NAMALWA (cell line): Measurements from ENCODE around the gene GLIPR2.
"Not testable (repeated sequence)": the region's sequence is repeated elsewhere in the genome, so short reads cannot be mapped to it uniquely, and the experiment has no call there.

Source experiments
- DNase-seq: peaks from one replicate; pipeline ENCODE4 v3.0.0-alpha.2; 2015; ENCODE audit warnings: low spot score

GLIPR2 gene, protein sequence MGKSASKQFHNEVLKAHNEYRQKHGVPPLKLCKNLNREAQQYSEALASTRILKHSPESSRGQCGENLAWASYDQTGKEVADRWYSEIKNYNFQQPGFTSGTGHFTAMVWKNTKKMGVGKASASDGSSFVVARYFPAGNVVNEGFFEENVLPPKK

DNA sequence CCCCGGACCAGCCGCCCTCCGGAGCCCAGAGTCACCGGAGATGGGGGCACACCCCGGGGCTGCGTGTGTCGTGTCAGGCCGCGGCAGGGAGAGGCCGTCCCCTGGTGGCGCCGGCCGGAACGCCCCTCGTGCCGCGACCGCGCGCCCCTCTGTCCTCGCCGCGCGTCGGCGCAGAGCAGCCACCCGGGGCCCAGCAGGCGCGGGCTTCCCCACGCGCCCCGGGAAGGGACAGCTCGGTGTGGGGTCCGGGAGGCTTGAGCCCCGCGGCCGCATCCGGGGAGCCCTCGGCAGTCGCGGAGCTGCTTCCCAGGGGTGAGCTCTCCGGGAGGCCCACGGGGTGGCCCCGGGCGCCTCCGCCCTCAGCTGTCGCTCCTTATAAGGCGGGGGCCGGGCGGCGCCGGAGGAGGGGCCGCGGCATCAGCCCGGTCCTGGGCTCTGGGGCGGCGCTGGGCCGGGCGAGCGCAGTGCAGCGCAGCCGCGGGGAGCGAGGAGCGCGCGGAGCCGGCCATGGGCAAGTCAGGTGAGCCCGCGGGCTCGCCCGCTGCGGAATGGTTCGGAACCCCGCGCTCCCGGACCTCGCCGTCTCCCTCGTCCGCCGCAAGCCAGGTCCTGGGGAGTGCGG is at the start of gene GLIPR2:
GLIPR2 (plus strand) TSS at position 462 of the 622 bp plus-strand sequence; CDS start at position 508, 46 bp downstream.
- DNase-seq: peak; percentile 67

DNA sequence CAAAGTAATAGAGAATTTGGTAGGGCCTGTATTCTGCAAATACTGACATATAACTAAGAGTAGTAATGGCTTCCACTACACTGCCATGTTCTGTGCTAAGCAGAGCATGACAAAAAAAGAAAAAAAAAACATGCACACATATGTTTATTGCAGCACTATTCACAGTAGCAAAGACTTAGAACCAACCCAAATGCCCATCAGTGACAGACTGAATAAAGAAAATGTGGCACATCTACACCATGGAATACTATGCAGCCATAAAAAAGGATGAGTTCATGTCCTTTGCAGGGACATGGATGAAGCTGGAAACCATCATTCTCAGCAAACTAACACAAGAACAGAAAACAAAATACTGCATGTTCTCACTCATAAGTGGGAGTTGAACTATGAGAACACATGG is 49.5 kb upstream of the GLIPR2 start:
- not testable (repeated sequence) for DNase-seq

DNA sequence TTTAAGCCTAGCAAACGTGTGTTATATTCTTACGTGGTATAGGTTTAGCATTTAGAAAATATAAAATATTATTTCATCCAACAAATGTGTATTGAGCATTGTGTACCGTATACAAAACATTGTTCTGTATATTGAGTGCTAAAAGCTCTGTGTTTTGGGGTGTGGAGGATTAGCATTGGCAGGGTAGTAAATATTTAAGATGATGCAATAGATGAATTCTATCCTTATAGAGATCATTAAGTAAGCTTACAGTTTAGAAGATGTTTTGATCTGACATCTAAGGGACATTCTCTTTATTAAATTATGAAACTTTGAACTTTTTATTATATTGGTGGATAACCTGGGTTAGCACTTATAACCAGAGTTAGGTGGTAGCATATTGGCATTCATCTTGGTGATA is 48.5 kb upstream of the GLIPR2 start:
- no peak for DNase-seq

DNA sequence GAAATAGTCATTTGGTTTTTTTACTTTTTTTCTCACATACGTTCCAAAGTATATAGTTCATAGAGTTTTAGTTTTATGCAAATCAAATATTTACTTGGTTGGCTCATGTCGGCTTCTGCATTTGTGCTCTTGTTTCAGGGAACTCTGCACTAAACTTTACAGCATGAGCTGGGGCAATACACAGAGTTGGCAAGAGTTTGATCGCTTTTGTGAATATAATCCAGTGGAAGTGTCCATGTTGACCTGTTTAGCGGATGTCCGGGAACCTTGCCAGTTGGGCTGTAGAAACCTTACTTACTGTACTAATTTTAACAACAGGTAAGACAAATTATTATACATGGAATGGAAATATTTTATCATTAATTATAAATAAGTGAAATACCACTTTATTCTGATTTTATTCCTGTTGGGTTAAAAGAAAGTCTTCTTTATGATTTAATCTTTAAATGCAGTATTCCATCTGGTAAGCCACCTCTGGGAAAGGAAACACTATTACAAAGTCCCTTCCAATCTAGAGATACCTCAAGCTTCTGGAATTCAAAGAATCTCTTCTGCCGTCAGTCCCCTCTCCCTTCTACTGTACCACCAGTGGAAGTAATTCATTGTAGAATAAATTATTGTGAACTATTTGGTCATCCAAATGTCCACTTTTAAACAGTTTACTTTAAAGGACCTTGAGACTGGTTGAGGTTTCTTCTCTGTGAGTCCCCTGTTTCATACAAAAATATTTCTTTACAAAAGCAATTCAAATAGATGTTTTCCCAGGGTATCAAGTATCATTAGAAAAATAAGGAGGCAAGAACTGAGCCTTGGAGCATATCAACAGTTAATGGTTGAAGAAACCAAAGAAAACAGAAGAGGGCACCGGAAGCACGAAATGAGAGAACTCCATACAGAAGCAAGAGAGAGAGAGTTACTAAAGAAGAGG is 45.2 kb upstream of the GLIPR2 start:
- no peak for DNase-seq

DNA sequence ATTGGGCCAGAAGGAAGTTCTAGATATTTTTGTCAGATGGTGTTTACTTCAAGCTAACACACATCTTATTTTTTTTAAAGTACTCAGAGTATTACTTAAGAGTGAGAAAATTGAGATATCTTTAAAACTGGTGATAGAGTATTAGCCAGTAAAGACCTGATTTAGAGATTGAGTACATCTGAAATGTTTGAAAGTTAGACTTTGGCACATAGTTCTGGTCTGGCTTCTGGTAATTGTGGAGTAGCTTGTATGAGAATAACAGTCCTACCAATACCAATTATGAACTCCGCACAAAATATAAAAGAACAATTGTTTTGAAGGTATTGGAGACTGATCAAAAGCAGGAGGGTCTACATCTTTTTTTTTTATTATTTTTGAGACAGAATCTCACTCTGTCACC is 44.5 kb upstream of the GLIPR2 start:
- no peak for DNase-seq

DNA sequence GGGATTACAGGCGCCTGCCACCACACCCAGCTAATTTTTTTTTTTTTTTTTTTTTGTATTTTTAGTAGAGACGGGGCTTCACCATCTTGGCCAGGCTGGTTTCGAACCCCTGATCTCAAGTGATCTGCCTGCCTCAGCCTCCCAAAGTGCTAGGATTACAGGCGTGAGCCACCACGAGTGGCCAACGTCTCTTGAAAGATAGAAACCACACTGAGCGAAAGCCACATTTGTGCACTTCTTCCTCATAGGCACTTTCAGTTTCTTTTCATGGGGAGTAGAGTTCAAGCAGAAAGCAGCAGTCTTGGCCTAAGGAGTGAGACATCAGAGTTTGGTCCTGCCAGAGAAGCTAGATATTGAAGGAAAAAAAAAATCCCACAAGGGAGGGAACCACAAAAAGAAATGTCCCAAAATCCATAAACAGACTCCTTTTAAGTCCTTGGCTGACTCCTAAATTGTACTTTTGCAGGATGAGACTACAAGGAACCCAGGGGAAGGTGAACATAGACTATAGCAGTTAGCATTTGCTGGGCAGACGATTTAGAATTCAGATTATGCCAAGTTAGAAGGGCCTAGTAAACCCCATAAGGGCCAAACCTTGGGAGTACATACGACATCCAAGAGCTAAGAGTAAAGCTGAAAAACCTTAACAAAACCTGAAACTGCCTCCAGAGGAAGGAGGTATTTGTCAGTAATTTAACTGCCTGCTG is 43.9 kb upstream of the GLIPR2 start:
- peak; percentile 37 for DNase-seq

DNA sequence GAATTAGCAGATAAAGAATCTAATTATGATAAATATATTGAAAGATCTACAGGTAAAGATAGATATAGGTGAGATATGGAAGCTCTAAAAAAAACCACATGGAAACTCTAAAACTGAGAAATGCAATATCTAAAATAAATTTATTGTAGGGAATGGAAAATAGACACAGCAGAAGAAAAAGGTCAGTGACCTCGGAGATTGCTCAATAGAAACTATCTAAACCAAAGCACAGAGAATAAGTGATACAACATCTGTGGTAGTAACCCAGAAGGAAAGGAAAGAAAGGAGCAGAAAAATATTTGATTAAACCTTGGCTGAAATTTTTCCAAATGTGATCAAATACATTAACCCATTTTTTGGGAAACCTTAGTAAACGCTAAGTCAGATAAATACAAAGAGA is 43.1 kb upstream of the GLIPR2 start:
- DNase-seq: no peak

DNA sequence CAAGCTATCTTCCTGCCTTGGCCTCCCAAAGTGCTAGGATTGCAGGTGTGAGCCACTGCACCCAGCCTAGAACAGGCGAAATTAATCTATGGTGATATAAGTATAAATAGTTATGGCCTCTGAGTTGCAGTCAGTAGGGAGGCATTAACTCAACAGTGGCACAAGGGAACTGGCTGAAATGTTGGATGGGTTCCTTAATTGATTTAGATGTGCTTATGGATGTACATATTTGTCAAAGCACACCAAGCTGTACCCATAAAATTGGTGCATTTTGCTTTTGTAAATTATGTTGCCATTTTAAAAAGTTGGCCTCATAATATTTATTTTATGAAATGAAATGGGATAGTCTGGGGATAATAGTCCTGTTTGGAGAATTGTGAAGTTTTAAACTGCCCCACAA is 36.8 kb upstream of the GLIPR2 start:
- DNase-seq: no peak

DNA sequence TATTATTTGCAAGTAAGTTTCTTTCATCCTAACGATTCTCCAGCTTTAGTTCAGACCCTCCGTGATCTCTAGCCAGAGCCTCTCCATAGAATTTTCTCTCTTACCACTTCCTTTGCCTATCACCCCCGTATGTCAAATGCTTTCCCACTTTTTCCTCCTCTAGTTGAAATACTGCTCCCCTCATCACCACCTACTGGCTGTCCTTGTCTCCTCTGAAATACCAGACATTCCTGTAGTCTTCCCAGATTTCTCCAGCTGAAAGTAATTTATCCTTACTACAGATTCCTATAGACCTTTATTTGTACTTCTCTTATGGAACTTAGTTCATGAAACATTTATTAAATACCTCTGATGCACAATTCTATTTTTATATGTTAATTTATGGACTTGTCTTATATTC is 36.0 kb upstream of the GLIPR2 start:
- no peak for DNase-seq

DNA sequence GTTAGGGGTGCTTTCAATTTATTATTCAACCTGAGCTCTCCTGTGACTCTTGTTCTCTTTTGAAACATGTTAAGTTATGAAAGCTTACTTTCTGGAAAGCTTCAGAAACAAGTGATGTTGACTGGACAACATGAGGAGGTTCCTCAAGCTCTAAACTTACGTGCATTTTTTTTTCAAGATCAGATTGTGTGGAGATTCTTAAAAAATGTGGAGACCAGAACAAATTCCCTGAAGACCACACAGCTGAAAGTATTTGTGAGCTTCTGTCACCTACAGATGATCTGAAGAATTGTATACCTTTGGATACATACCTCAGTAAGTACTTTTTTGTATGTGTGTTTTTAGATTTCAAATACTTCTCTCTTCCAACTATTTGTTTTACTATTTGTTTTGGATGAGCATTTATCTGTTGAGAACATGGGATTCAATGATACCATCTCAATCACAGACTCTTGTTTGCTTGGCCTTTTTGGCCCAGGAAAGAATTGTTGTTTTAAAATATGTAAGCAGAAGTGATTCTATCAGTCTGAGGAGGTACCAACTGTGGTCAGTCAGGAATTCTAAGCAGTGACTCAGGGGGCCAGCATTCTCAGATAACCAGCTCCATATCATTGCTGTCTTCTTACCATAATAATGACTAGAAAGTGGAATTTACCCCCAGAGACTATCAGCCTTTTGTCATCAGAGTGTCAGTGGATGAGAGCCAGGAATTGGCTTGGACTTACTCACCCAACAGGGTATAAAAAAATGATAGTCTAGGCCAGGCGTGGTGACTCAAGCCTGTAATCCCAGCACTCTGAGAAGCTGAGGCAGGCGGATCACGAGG is 34.4 kb upstream of the GLIPR2 start:
- no peak for DNase-seq

DNA sequence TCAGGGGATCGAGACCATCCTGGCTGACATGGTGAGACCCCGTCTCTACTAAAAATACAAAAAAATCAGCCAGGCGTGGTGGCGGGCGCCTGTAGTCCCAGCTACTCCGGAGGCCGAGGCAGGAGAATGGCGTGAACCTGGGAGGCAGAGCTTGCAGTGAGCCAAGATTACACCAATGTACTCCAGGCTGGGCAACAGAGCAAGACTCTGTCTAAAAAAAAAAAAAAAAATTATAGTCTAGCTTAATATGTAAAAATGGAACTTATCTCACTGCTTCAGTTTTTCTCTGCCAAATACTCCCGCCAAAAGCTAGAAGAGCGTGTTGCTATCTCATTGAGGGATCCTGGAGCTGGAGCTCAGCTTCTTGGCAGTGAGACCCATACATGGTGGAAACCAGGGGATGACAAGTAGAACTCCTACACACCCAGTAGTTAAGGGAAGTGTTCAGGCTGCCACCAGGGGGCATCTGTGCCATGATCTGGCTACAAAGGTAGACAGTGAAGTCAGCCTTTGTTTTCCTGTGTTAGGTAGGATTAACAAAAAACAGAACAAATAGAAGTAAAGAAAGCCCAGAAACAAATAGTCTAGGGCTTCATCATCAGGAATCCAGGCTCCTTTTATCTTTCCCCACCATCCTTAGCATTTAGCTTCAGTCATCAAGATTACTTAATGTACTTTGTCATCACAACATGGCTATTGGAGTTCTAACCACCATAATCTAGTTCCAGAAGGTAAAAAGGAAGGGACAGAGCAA is 33.6 kb upstream of the GLIPR2 start:
- peak; percentile 86 for DNase-seq

DNA sequence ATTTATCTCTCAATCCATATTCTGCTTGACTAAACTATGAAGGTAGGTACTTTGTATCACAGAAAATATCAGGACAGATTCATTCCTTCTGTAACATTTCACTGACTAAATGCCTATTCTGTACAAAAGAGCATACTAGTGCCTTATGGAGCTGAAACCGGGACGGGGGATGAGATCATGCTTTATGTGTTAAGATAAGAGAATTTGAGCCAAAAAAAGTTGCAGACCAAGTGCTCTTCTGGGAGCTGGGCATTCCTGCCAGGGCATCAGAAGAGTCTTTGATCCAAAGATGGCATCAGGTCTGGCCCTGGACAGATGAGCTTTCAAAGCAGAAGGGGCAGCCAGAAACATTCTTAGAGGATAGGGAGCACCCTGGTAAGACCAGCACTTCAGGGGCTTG is 27.5 kb upstream of the GLIPR2 start:
- DNase-seq: no peak

DNA sequence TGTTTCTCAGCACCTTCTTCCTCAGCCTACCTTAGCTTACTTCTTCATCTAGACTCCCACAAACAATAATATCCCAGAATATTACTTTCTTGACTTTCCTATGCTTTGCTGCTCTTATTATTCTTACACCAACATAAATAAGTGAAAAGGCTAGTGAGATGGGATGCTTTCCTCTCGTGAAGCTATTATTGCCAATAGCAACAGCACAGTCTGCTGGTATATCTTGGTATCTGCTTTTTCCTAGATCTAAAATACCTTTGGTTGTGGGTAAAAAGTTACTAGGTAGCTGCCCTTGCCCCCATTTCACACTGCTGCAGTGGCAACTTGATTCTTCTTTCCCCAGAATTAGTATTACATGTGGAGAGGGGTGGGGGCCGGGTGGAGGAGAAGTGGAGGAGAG is 26.1 kb upstream of the GLIPR2 start:
- DNase-seq: no peak

DNA sequence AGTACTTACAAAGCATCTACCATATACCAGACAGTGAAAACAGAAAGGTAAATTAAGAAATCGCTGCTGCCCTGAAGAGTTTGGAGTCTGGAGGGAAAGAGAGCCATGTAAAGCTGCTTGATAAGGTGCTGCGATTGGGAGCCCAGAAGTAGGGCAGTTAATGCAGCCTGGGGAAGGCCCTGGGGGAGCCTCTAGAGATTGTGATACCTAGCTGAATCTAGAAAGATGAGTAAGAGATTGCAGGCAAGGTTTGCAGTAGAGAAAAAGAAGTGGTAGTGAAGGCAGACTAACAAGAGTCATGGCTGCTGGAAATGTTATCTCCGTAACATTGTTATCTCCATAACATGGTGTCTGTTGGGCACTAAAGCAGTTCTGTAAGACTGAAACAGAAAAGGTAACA is 24.0 kb upstream of the GLIPR2 start:
- no peak for DNase-seq

DNA sequence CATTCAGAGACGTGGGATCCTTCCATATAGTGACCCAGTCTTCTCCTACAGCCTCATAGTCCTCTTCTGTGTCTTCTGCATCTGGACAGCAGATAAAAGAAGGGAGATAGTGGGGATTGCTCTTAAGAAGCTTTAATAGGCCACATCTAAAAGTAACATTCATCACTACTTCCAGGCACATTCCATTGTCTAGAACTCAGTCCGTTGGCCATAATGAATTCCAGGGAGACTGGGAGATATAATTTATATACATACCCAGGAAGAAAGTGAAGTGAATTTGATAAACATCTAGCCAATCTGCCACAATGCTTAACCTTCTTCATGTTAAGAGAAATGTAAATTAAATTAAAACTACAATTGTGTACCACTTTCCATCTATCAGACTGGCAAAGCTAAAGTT is 22.5 kb upstream of the GLIPR2 start:
- no peak for DNase-seq

DNA sequence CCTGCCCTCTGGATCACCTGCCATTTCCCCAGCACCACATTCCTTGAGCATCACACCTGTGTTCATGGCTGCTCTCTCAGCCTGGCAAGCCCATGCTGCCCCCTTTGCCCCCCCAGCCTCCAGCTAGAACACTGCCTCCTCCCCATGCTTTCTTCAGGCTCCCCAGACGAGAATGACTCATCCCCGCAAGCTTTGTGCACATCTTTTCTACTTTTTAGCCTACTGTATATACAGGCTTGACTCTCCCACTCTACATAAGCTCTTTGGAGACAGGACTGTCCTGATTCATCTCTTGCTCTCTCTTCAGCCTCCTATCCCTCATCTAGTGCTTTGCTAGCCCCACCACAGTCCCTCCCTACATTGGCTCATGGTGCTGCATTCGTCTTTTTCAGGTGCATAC is 19.9 kb upstream of the GLIPR2 start:
- no peak for DNase-seq

DNA sequence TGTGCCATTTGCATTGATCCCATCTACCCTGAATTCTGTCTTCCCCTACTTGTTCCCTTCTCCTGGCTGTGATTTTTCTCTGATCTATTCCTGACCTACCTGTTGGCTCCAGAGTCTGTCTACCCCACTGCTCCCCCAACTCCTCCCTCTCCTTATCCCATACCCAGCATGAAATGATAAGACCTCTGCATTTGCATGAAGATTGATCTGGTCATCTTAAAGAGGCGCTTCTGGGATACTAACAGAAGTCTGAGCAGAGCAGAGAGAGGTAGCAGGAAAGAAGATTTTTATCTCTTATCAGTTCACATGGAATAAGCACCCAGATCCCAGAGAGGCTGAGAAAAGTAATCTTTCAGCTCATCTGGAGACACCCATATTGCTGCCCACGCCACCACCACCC is 18.3 kb upstream of the GLIPR2 start:
- DNase-seq: no peak

DNA sequence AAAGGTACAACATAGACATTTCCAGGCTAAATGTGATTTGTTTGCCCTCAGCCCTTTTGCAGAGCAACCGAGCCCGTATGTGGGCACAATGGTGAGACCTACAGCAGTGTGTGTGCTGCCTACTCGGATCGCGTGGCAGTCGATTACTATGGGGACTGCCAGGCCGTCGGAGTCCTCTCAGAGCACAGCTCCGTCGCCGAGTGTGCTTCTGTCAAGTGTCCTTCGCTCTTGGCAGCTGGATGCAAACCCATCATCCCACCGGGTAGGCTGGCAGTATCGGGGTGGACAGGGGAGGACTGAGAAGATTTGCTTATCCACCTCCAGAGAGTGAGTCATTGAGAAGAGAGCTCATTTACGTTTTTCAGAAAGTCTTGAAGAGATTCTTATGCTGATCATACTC is 17.8 kb upstream of the GLIPR2 start:
- DNase-seq: no peak

DNA sequence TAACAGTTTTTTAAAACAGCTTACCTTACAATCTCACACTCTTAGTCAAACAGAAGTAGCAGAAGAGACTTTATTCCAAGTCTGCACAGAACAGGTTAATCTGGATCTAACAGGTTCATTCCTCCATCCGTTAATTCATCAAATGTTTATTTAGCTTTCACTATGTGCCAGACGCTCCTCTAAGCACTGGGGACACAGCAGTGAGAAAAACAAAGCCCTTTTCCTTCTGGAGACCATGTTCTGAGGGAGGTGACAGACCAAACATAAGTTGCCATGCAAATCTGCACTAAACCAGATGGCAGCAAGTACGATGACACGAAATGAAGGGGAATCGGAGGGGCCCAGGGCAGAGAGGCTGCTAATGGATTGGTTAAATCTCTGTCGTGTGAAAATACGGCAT is 17.1 kb upstream of the GLIPR2 start:
- DNase-seq: no peak

DNA sequence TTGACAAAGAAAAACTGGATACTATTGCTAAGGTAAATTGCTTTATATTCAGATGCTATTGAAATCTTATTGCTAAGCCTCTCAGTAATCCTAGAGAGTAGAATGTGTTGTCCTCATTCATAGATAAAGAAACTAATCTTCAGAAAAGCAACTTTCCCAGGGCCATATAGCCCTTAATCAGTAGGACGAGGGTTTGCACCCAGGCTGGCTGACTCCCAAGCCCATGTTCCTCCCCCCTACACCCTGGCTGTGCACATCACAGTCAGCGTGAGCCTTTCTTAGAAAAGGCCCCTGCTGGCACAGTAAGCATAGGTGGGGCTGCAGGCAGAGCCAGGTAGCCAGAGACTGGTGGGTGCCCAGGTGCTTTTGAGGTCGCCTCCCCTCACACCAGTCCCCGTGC is 15.8 kb upstream of the GLIPR2 start:
- DNase-seq: no peak

DNA sequence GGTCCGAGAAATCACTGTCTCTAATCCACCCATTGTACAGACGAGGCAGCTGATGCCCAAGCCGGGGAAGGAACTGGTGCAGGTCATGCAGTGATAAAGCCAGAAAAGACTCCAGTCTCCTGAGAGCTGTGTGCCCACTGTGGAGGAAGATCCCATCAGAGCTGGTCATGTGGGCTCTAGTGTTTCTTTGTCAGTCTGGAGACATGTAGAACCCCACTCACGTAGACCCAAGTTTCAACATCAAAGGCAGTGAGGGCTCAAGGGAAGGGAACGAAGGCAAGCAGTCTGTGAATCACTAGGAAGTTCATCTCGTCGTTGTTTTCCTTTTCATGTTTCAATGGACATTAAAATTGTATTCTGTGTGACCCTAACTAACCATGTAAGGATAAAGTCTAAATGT is 14.6 kb upstream of the GLIPR2 start:
- no peak for DNase-seq
